A673 (cell line): ENCODE results near the gene TC2N.

ENCODE experiments used
- CTCF ChIP-seq: fragments of 300-800, 200-600 bp; sonication (generic); conservative IDR thresholded peaks from 2 replicates; pipeline ENCODE4 v1.5.1; 2017; ENCODE audit warnings: low read depth, mild to moderate bottlenecking, antibody characterized with exemption, low read length, moderate library complexity, mixed read lengths
- EZH2 ChIP-seq: fragments of 200-600 bp; sonication (generic); IDR thresholded peaks from 2 replicates; pipeline ENCODE4 v1.6.1; 2017; ENCODE audit warnings: borderline replicate concordance, low read depth, mild to moderate bottlenecking, mixed read lengths, antibody characterized with exemption, low read length; ENCODE audit not compliant: poor library complexity, severe bottlenecking

- TF ChIP-seq CTCF: no peak
- no peak for TF ChIP-seq EZH2
Observed at GRCh38 chr14:91755570-91756295, 111.6 kb downstream of the TC2N start.
